Activated CD4-positive, alpha-beta memory T cell treated with anti-CD3 and anti-CD28 coated beads for 36 hours (primary cell): ENCODE measurements around the gene RGS6. TPM values are rescaled to one million over a fixed set of nuclear protein-coding genes. Genes with fewer than 3 reads are reported as not detected.
"Not testable (repeated sequence)": the region's sequence is repeated elsewhere in the genome, so short reads cannot be mapped to it uniquely, and the experiment has no call there.

Experiments used
- CTCF ChIA-PET: fragments of 350-600 bp; sonication (Branson Sonifier 250); formaldehyde crosslinking; loops from one replicate; lab custom pipeline; 2021; ENCODE audit warnings: antibody characterized with exemption, inconsistent platforms; lab: Charles Lee
- POLR2A ChIA-PET: fragments of 350-600 bp; sonication (Branson Sonifier 250); formaldehyde crosslinking; loops from one replicate; lab custom pipeline; 2021; ENCODE audit warnings: antibody characterized with exemption; lab: Charles Lee
- DNase-seq: peaks from one replicate; pipeline ENCODE4 v3.0.0-alpha.2; 2020
- H3K27ac Mint-ChIP-seq: one replicate; pipeline ENCODE4 v1.8.0; 2021; ENCODE audit warnings: mixed read lengths
- H3K27me3 Mint-ChIP-seq: one replicate; pipeline ENCODE4 v1.8.0; 2021; ENCODE audit warnings: mixed read lengths
- H3K36me3 Mint-ChIP-seq: one replicate; pipeline ENCODE4 v1.8.0; 2021; ENCODE audit warnings: mixed read lengths
- H3K4me1 Mint-ChIP-seq: one replicate; pipeline ENCODE4 v1.8.0; 2021; ENCODE audit warnings: low read depth, mixed read lengths
- H3K4me3 Mint-ChIP-seq: one replicate; pipeline ENCODE4 v1.8.0; 2021; ENCODE audit warnings: mild to moderate bottlenecking, mixed read lengths
- H3K9me3 Mint-ChIP-seq: one replicate; pipeline ENCODE4 v1.8.0; 2021; ENCODE audit warnings: mixed read lengths
- intact Hi-C: fragments of 100-400 bp; cut with micrococcal nuclease; formaldehyde crosslinking; loops from one replicate; pipeline ENCODE4 v1.15.1; 2023
- total RNA-seq, 2 experiments: library from RNA; stranded (reverse); gene quantifications; one replicate each; pipeline ENCODE4 v1.2.3, GENCODE V29; 2021

Gene RGS6
- total RNA-seq, 2 experiments from 2014 or later: 0.15 to 0.19 TPM

GRCh38 chr14:71918955-71919354, 13.3 kb upstream of the RGS6 start:
- H3K27me3 Mint-ChIP-seq: peaks cover 15% of the 10 kb centered on the region
- H3K36me3 Mint-ChIP-seq: no peaks in the 10 kb centered on the region
- intact Hi-C loops: no loop called here
- ChIA-PET POLR2A (no interaction called here), CTCF (no interaction called here)
- H3K27ac Mint-ChIP-seq: no peak overlapping the region
- no peak overlapping the region for H3K4me3 Mint-ChIP-seq
- H3K9me3 Mint-ChIP-seq: no peaks in the 10 kb centered on the region
- H3K4me1 Mint-ChIP-seq: no peaks in the 10 kb centered on the region
- DNase-seq: no peak

- Mint-ChIP-seq H3K4me1 (no peaks in the 10 kb centered on the region), H3K27ac (no peak overlapping the region), H3K27me3 (peaks cover 33% of the 10 kb centered on the region), H3K9me3 (no peaks in the 10 kb centered on the region), H3K36me3 (no peaks in the 10 kb centered on the region), H3K4me3 (no peak overlapping the region)
- POLR2A ChIA-PET: no interaction called here
- CTCF ChIA-PET: no interaction called here
- intact Hi-C loops: no loop called here
- no peak for DNase-seq
Observed at GRCh38 chr14:71923513-71923912, 8.7 kb upstream of the RGS6 start.

DNA sequence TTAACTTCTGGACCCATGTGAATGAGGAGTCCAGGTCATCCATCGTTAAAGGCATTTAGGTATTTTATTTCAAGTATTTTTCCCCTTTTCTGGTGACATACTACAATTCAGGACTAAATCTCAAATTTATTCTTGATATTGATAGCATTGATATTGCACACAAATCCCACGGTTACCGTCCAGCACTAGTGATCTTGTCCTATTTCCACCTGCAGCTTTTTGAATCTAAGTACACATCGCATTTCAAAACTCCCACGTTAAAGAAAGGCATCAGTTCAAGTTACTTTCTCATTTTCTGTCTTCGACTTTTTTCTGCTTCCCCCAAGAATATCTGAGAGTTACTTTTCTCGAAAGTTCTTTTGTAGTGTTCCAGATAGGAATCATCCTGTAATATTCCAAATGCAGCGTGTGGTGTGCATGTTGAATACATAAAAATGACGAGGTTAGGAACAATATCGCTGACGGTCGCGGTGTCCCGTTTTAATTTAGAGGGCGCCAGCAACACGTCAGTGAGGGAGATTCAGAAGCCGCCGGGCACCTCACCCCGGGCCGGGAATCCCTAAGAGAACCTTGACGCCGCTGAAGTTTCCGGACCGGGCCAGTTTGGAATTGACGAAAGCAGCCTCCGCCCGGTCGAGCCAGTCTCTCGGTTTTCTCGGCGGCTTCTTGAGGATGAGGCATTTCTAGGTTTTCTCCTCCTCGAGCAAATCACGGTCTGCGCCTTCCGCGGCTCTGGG, 569 bp upstream of the RGS6 start:
- CTCF ChIA-PET: interaction anchor here (0.6 kb wide), 1 partner anchor 1077 kb away, joined by 3 read pairs; no protein-coding TSS in a partner anchor
- peaks cover 18% of the 10 kb centered on the region for H3K4me1 Mint-ChIP-seq
- H3K27me3 Mint-ChIP-seq: peaks cover 53% of the 10 kb centered on the region
- POLR2A ChIA-PET: no interaction called here
- peak; percentile 19 for DNase-seq
- H3K27ac Mint-ChIP-seq: no peak overlapping the region
- H3K4me3 Mint-ChIP-seq: no peak overlapping the region
- H3K36me3 Mint-ChIP-seq: no peaks in the 10 kb centered on the region
- intact Hi-C loops: no loop called here
- no peaks in the 10 kb centered on the region for H3K9me3 Mint-ChIP-seq

- DNase-seq: peak; percentile 34
- CTCF ChIA-PET: no interaction called here
- H3K9me3 Mint-ChIP-seq: no peaks in the 10 kb centered on the region
- peaks cover 18% of the 10 kb centered on the region for H3K4me1 Mint-ChIP-seq
- H3K27ac Mint-ChIP-seq: no peak overlapping the region
- peak overlapping the region; percentile 51 for H3K4me3 Mint-ChIP-seq
- POLR2A ChIA-PET: no interaction called here
- H3K36me3 Mint-ChIP-seq: no peaks in the 10 kb centered on the region
- peaks cover 54% of the 10 kb centered on the region for H3K27me3 Mint-ChIP-seq
- intact Hi-C loops: no loop called here
Observed at GRCh38 chr14:71933001-71933587, 865 bp downstream of the RGS6 start.

GRCh38 chr14:71938273-71938672, 6.0 kb downstream of the RGS6 start:
- H3K4me1 Mint-ChIP-seq, CTCF ChIA-PET, H3K27ac Mint-ChIP-seq, DNase-seq, H3K36me3 Mint-ChIP-seq, intact Hi-C loops, H3K9me3 Mint-ChIP-seq, POLR2A ChIA-PET, H3K4me3 Mint-ChIP-seq: not testable (repeated sequence)
- H3K27me3 Mint-ChIP-seq: peaks cover 31% of the 10 kb centered on the region

DNA sequence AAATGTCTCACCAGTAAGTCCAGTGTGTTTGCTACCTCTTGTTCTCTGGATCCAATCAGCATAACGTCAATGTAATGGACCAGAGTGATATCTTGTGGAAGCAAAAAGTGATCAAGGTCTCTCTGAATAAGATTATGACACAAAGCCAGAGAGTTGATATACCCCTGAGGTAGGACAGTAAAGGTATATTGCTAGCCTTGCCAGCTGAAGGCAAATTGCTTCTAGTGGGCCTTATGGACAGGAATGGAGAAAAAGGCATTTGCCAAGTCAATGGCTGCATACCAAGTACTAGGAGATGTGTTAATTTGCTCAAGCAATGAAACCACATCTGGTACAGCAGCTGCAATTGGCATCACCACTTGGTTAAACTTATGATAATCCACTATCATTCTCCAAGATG, 7.1 kb downstream of the RGS6 start:
- POLR2A ChIA-PET, H3K4me3 Mint-ChIP-seq, intact Hi-C loops, H3K36me3 Mint-ChIP-seq, H3K4me1 Mint-ChIP-seq, H3K27ac Mint-ChIP-seq, CTCF ChIA-PET, H3K9me3 Mint-ChIP-seq, DNase-seq: not testable (repeated sequence)
- peaks cover 24% of the 10 kb centered on the region for H3K27me3 Mint-ChIP-seq

DNA sequence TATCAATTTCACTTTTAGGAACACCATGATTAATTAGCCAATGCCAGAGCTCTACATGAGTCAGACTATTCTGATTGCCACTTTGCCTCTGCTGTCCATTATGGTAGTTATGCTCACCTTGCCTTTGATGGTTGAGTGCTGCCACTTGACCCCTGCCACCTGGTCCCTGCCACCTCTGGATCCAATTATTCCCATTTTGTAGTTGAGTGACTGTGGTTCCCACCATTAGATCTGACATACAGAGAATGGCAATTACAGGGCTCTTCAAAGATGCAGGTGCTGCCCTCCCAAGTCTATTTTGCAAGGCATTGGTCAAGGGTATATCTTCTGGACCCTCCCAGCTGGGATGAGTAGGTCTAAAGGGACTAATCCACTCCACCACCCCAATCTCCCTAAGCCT, 8.3 kb downstream of the RGS6 start:
- CTCF ChIA-PET, H3K27ac Mint-ChIP-seq, H3K9me3 Mint-ChIP-seq, H3K36me3 Mint-ChIP-seq, POLR2A ChIA-PET, DNase-seq, H3K4me1 Mint-ChIP-seq, H3K4me3 Mint-ChIP-seq, intact Hi-C loops: not testable (repeated sequence)
- peaks cover 21% of the 10 kb centered on the region for H3K27me3 Mint-ChIP-seq

GRCh38 chr14:71941616-71942015, 9.4 kb downstream of the RGS6 start:
- POLR2A ChIA-PET, CTCF ChIA-PET, H3K9me3 Mint-ChIP-seq, H3K4me3 Mint-ChIP-seq, DNase-seq, H3K27ac Mint-ChIP-seq, H3K4me1 Mint-ChIP-seq, H3K36me3 Mint-ChIP-seq, intact Hi-C loops: not testable (repeated sequence)
- peaks cover 21% of the 10 kb centered on the region for H3K27me3 Mint-ChIP-seq

GRCh38 chr14:71942904-71943694, 10.9 kb downstream of the RGS6 start:
- H3K4me1 Mint-ChIP-seq: no peaks in the 10 kb centered on the region
- DNase-seq: no peak
- intact Hi-C loops: no loop called here
- H3K36me3 Mint-ChIP-seq: peaks cover 2% of the 10 kb centered on the region
- no peak overlapping the region for H3K4me3 Mint-ChIP-seq
- H3K27ac Mint-ChIP-seq: no peak overlapping the region
- peaks cover 8% of the 10 kb centered on the region for H3K9me3 Mint-ChIP-seq
- CTCF ChIA-PET: no interaction called here
- POLR2A ChIA-PET: no interaction called here
- H3K27me3 Mint-ChIP-seq: peaks cover 13% of the 10 kb centered on the region

DNA sequence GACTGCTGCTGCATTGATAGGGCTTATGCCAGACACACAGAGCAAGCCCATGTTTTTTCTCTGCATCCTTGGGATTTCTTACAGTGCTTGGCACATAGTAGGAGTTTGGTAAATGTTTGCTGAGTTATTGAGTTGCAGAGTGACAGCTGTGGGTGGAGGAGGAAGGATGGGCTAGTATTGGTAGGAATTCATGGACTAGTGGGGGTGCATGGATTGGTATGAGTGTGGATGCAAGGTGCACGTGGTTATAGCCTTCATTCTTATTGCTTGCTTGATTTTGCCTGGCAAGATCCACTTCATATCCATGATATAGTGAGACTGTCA, 11.4 kb downstream of the RGS6 start:
- Mint-ChIP-seq H3K9me3 (peaks cover 8% of the 10 kb centered on the region), H3K27me3 (peaks cover 7% of the 10 kb centered on the region), H3K27ac (no peak overlapping the region), H3K4me1 (no peaks in the 10 kb centered on the region), H3K36me3 (peaks cover 2% of the 10 kb centered on the region), H3K4me3 (no peak overlapping the region)
- no peak for DNase-seq
- intact Hi-C loops: no loop called here
- ChIA-PET POLR2A (no interaction called here), CTCF (no interaction called here)

DNA sequence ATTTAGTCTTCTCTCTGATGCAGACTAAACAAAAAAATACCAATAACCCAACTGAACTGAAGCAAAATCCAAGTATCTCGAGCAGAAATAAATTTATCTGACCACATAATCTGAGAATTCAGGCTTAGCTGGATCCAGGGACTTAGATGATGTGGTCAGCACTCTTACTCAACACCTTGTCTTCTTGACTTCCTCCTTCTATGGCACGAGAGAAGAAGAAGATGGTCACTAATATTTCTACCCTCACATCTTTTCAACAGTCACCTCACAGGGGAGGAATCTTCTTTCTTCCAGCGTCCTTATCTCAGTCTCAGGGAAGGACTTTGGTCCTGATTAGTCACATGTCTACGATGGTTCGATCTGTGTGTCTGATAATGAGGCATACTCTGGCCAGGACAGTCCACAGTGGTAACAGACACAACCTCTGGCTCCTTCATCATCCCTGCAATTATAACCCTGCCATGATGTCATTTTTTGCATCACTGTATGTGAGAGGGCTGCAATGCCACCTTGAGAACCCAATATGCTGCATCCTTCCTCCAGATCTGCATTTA, 15.8 kb downstream of the RGS6 start:
- Mint-ChIP-seq H3K36me3 (no peaks in the 10 kb centered on the region), H3K4me3 (no peak overlapping the region), H3K27me3 (peaks cover 6% of the 10 kb centered on the region), H3K27ac (no peak overlapping the region), H3K4me1 (no peaks in the 10 kb centered on the region), H3K9me3 (no peaks in the 10 kb centered on the region)
- no peak for DNase-seq
- POLR2A ChIA-PET: interaction anchor here (0.6 kb wide), 1 partner anchor 85 kb away, joined by 3 read pairs; no protein-coding TSS in a partner anchor
- CTCF ChIA-PET: no interaction called here
- intact Hi-C loops: no loop called here
